NCI-H1930 (cell line): ENCODE measurements around the gene DMD.
"Not testable (repeated sequence)": the region's sequence is repeated elsewhere in the genome, so short reads cannot be mapped to it uniquely, and the experiment has no call there.

Experiments
- DNase-seq, 2 experiments: peaks; one replicate each; lab custom pipeline; 2025; lab: John Stamatoyannopoulos, UW

DMD gene

DNA sequence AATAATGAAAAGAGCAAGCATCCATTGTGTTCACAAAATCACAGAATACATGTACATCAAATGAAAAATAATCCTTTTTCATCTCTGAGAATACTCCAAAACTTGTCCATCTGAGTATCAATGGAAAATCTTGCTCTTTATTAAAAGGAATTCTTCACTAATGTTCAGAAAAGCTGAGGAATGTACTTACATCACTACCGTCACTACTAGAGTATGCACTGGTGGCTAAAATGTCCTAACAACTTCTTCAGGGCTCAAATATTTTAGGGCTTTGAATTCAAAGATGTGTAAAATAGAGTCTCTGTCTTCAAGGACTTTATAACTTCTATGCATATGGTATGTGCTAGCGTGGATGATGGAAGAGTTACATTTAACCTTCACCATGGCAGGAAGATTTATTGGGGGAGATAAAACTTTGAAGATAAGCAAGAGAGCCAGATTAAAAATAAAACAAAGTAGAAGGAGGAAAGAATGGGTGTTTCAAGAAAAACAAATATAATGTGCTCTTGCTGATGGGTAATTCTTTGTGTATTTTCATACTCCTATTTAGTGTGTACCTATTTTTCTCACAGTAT is 55.1 kb downstream of the DMD start:
- no peak for DNase-seq

- no peak for DNase-seq
These were observed 61.8 kb downstream of the DMD start for GRCh38 chrX:33149580-33149979.

DNA sequence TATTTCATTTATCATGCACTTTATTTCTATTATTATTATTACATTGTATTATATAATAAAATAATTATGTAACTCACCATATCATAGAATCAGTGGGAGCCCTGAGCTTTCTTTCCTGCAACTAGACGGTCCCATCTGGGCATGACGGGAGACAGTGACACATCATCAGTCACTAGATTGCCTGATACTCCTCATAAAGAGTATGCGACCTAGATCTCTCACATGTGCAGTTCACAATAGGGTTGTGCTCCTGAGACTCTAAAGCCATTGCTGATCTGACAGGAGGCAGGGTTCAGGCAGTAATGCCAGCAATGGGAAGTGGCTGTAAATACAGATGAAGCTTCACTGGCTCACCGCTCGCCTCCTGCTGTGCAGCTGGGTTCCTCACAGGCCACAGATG is 62.3 kb downstream of the DMD start:
- DNase-seq, result no peak

DNA sequence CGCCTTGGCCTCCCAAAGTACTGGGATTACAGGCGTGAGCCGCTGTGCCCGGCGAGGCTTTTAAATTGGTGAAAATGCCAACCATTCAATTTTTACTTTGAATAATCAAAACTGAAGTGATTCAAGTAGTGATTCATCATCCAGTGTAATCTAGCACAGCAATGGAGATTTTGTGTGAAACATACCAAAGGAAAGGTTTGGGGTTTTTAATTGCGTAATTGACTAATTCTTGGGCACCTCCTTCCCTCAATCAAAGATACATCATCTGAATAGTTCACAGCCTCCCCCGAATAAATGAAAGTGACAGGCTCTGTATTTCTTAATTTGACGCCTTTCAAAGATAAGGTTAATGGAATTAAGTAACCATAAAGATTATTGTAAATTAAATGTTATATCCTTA is 69.0 kb downstream of the DMD start:
- DNase-seq, result no peak

GRCh38 chrX:33138677-33139249 is 72.6 kb downstream of the DMD start:
- no peak for DNase-seq

DNA sequence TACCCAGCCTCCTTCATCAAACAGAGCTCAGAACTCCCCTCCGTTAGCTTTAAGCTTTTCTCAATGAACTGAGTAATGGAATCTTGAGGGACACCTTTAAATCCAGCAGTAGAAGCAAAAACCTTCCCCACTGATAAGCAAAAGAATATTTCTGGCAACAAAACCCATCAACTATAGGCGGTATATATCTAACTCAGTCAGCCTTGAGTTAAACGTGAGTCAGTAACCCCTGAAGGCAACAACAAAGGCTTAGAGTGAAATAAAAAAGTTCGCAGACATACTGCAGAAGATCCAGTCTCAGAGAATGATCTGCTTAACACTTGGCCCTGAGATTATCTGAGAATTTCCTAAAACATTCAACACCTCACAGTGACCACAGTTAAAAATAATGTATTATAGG is 77.2 kb downstream of the DMD start:
- DNase-seq, result no peak

GRCh38 chrX:33133320-33133719 is 78.0 kb downstream of the DMD start:
- no peak for DNase-seq

DNA sequence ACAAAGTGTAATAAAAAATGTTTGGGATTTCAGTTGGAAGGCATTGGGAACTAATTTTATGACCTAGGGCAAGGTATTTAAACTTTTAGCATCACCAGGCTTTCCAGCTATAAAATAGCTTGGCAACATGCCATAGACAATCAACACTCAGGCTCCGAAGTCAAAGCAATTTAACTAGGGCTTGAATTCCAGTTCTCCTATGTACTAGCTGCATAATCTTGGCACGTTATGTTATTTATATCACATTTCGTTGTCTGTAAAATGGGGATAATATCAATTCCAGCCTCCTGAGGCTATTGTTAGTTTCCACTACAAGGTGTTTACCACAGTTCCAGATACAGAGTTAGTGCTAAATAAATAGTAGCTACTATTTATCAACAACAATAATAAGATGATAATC is 78.8 kb downstream of the DMD start:
- no peak for DNase-seq

DNA sequence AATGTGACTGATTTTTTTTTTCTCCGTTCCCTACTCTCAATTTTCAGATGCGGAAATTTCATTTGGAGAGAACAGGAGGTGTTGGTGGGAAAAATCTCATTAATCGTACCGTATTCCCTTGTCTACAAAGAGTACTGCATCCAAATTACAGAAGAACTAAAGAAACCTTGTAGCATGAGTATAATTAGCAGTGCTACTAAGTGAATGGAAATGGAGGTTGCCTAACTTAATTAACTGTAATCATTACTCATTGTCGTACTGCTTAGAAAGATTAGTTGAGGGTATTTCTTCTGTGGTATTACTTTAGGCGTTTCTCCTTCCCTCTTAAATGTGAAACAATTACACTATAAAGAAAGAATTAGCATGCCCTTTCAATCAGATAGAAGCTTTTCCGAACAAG is 81.7 kb downstream of the DMD start:
- no peak for DNase-seq

DNA sequence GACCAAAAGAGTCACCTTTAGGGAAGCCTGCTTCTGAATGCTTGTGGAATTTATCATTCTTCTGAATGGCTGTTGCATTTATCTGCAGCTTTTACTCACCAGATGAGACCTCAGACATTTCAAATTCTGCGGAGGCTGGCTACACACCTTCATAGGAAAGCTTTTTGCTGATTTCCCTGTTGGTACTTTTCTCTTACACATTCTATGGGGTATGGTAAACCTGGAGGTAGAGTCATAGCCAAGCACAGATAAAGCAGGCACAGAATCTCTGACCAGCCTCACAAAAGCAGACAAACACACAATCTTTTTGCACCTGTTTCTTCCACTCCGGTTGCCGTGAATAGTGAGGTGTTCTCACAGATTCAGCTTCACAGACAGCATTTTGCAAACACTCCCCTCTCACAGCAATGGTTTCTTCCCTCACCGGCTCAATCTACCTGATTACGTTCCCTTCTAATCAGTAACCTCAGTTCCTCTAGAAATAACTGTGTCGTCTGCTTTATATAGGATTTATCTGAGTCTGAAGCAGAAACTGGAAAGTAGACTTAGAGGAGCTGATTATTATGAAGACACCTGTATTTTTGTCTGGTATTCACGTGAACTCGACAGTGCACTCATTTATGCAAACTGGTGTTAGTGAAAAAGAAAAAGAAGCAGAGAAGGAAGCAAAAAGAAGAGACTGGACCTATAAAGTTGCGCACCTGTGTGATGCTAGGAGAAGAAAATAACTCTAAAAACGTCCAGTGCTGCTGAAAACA is 83.1 kb downstream of the DMD start:
- no peak for DNase-seq

DNA sequence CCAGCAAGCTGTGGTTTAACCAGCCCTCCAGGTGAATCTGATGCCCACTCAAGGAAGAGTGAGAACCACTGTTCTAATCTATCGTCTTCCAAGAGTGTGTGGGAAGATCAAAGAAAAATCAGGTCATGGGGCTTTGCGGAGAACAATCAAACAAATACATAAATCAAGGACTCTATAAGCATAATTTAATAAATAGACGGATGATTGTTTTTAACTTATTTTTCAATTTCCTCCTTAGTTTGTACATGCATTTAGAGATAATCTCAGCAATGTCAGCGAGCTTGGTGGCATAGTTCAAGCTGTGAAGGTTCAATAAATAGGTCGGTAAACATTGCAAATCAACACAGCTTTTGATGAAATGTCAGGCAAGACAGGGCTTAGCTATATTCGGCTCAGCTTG is 84.9 kb downstream of the DMD start:
- DNase-seq, result no peak

DNA sequence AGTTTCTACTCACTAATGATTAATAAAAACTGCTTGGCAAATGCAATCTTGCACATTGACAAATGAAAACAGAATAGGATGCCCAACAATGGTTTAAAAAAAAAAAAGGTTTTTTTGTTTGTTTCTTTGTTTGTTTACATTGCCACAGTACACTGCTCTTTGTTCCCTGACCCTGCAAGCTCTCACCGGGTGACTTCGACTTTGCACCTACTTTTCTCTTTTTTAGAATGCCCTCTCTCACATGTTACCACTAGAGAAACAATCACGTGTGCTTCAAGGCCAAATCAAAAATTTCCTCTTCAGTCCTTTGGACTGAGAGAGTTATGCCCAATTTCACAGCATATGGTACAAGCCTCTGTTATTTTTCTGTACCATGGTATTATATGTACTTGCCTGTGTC is 101.5 kb downstream of the DMD start:
- DNase-seq, result no peak

GRCh38 chrX:33106737-33107136 is 104.6 kb downstream of the DMD start:
- no peak for DNase-seq

GRCh38 chrX:33095079-33095478 is 116.3 kb downstream of the DMD start:
- DNase-seq, result no peak

- no peak for DNase-seq
These were observed 123.9 kb downstream of the DMD start for GRCh38 chrX:33087411-33087810.

DNA sequence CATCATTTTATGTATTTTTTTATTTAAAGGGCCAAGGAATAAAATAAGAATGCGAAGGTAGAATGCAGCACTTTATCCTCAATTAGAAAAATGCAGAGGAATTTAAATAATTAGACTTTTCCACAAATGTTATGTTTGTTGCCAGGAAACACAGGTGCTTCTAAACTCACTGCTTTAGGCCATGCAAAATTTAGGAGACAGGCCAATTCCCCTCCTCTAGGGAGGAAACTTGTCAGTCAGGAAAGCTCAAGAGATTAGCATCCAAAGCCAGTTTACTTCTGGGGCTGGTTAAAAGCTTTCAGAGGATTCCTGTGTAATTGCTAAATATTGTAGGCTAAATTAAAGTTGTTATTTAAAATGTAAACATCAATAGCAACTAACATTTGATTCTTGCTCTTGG is 124.5 kb downstream of the DMD start:
- no peak for DNase-seq

- no peak for DNase-seq
These were observed 129.0 kb downstream of the DMD start for GRCh38 chrX:33082371-33082770.

GRCh38 chrX:33078273-33078672 is 133.1 kb downstream of the DMD start:
- no peak for DNase-seq

GRCh38 chrX:33073660-33074059 is 137.7 kb downstream of the DMD start:
- not testable (repeated sequence) for DNase-seq

DNA sequence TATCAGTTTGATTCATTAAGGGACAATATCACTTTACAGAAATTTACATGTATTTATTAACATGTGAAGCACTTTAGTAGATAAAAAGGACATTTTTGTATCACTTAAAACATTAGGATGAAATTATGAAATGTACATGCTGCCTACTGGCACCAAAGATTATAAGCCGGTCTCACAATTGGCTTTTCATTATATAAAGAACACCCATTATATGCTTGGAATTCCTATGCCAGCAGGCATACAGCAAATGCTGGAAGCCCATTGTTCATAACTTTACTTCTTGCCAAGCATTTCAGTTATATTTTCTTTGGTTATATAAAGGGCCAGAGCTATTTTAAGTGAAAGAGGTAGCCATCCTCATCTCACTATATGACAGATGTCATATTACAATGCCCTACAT is 145.9 kb downstream of the DMD start:
- no peak for DNase-seq

DNA sequence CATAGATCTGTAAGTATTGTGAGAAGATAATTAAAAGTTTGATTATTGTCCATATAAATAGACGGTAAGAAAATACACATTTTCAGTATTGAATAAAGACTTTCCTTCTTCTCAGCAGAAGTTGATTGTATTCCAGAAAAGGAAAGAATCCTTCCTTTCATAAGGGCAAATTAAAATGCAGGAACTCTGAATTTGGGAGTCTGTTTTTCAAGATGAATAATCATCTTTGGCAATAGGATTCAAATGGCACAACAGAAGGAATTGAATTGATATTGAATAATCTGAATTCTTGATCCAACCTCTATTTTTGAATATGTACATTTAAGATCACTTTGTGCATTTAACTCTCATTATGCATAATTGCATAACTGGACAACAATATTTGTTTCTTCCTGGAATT is 149.3 kb downstream of the DMD start:
- DNase-seq, result no peak

- no peak for DNase-seq
These were observed 158.3 kb downstream of the DMD start for GRCh38 chrX:33053001-33053400.

DNA sequence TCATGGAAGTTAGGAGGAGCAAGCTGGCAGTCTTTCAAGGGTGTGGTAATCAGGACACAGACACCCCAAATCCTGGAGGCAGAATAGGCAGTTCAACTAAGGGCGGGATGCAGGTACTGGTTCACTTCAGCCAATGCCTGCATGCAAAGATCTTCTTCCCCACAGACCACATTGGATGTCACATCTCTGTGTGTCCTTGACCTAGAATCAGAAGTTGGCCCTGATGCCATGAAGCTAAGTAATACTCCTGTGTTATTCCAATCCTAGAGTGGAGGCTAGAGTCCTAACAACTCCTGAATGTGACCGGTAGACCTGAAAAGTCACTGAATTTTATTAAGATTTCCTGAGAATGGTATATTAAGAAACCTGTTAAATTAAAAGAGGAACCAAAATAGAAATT is 165.5 kb downstream of the DMD start:
- no peak for DNase-seq

- no peak for DNase-seq
These were observed 166.1 kb downstream of the DMD start for GRCh38 chrX:33045245-33045644.
